H9 (cell line): ENCODE measurements around the gene NFKB1. TPM values are rescaled to one million over a fixed set of nuclear protein-coding genes. Genes with fewer than 3 reads are reported as not detected.
A peak's percentile ranks its signal among the peaks of the same experiment; 100 is the strongest.

Experiments
- DNase-seq: peaks from one replicate; pipeline ENCODE4 v3.0.0-alpha.2; 2017
- H2AFZ ChIP-seq: one replicate; pipeline ENCODE4 v1.6.1; 2013; ENCODE audit warnings: mild to moderate bottlenecking, low read length, control low read depth, moderate library complexity
- H2AK5ac ChIP-seq: 2 replicates; pipeline ENCODE4 v1.6.1; 2013; ENCODE audit warnings: low read length, control low read depth, mixed read lengths; ENCODE audit not compliant: insufficient read length
- H2BK120ac ChIP-seq: one replicate; pipeline ENCODE4 v1.6.1; 2013; ENCODE audit warnings: low read depth, mild to moderate bottlenecking, low read length, control low read depth, inconsistent platforms; ENCODE audit not compliant: poor library complexity, severe bottlenecking
- H2BK12ac ChIP-seq: 2 replicates; pipeline ENCODE4 v1.6.1; 2013; ENCODE audit warnings: low read length, control low read depth, mixed read lengths, low read depth; ENCODE audit not compliant: insufficient read length
- H2BK15ac ChIP-seq: 2 replicates; pipeline ENCODE4 v1.6.1; 2013; ENCODE audit warnings: low read depth, low read length, control low read depth
- H2BK20ac ChIP-seq: one replicate; pipeline ENCODE4 v1.6.1; 2013; ENCODE audit warnings: low read depth, mild to moderate bottlenecking, low read length, control low read depth, inconsistent platforms; ENCODE audit not compliant: poor library complexity, severe bottlenecking
- H2BK5ac ChIP-seq: 2 replicates; pipeline ENCODE4 v1.6.1; 2013; ENCODE audit warnings: low read length, control low read depth, mixed read lengths; ENCODE audit not compliant: insufficient read length
- H3K14ac ChIP-seq: 2 replicates; pipeline ENCODE4 v1.6.1; 2013; ENCODE audit warnings: low read length, control low read depth; ENCODE audit not compliant: insufficient read depth
- H3K18ac ChIP-seq: 2 replicates; pipeline ENCODE4 v1.6.1; 2013; ENCODE audit warnings: low read depth, mild to moderate bottlenecking, mixed read lengths, low read length, control low read depth; ENCODE audit not compliant: insufficient read length
- H3K23ac ChIP-seq: 2 replicates; pipeline ENCODE4 v1.6.1; 2013; ENCODE audit warnings: low read length, control low read depth, mixed read lengths, low read depth; ENCODE audit not compliant: insufficient read length
- H3K23me2 ChIP-seq: 2 replicates; pipeline ENCODE4 v1.6.1; 2013; ENCODE audit warnings: low read depth, mild to moderate bottlenecking, mixed read lengths, low read length, control low read depth; ENCODE audit not compliant: insufficient read length, poor library complexity, severe bottlenecking
- H3K27ac ChIP-seq: 2 replicates; pipeline ENCODE4 v1.5.1; 2013; ENCODE audit warnings: low read length, control low read depth, mixed read lengths, low read depth; ENCODE audit not compliant: insufficient read length
- H3K27me3 ChIP-seq: 2 replicates; pipeline ENCODE4 v1.6.1; 2013; ENCODE audit warnings: low read length, control low read depth, inconsistent platforms; ENCODE audit not compliant: insufficient read depth
- H3K4ac ChIP-seq: 2 replicates; pipeline ENCODE4 v1.6.1; 2013; ENCODE audit warnings: low read depth, mild to moderate bottlenecking, control low read depth, inconsistent platforms, low read length, moderate library complexity
- H3K4me1 ChIP-seq: 2 replicates; pipeline ENCODE4 v1.6.1; 2013; ENCODE audit warnings: low read length, control low read depth, inconsistent platforms; ENCODE audit not compliant: insufficient read depth
- H3K4me2 ChIP-seq: 2 replicates; pipeline ENCODE4 v1.6.1; 2013; ENCODE audit warnings: low read length, control low read depth, mixed read lengths; ENCODE audit not compliant: insufficient read length, insufficient read depth
- H3K56ac ChIP-seq: 2 replicates; pipeline ENCODE4 v1.6.1; 2013; ENCODE audit warnings: low read depth, mild to moderate bottlenecking, mixed read lengths, low read length, control low read depth; ENCODE audit not compliant: insufficient read length
- H3K79me1 ChIP-seq: 2 replicates; pipeline ENCODE4 v1.6.1; 2013; ENCODE audit warnings: low read depth, mild to moderate bottlenecking, moderate library complexity, low read length, control low read depth, inconsistent platforms; ENCODE audit not compliant: insufficient read depth, poor library complexity, severe bottlenecking
- H3K79me2 ChIP-seq: 2 replicates; pipeline ENCODE4 v1.6.1; 2013; ENCODE audit warnings: low read length, control low read depth, inconsistent platforms; ENCODE audit not compliant: insufficient read depth
- H3K9ac ChIP-seq: 2 replicates; pipeline ENCODE4 v1.6.1; 2013; ENCODE audit warnings: low read length, control low read depth, mixed read lengths; ENCODE audit not compliant: insufficient read length; ENCODE audit errors: extremely low read depth
- H3K9me3 ChIP-seq: one replicate; pipeline ENCODE4 v1.6.1; 2013; ENCODE audit warnings: low read depth, low read length, inconsistent platforms; ENCODE audit not compliant: control insufficient read depth
- H3T11ph ChIP-seq: one replicate; pipeline ENCODE4 v1.6.1; 2013; ENCODE audit warnings: mild to moderate bottlenecking, low read length, control low read depth, inconsistent platforms
- H4K20me1 ChIP-seq: one replicate; pipeline ENCODE4 v1.6.1; 2013; ENCODE audit not compliant: control insufficient read depth, insufficient read length, insufficient read depth
- H4K5ac ChIP-seq: 2 replicates; pipeline ENCODE4 v1.6.1; 2013; ENCODE audit warnings: low read depth, mild to moderate bottlenecking, mixed read lengths, low read length, control low read depth; ENCODE audit not compliant: insufficient read length
- H4K8ac ChIP-seq: replicated peaks from 2 replicates; pipeline ENCODE4 v1.6.1; 2013; ENCODE audit warnings: low read length, control low read depth, mixed read lengths, low read depth; ENCODE audit not compliant: insufficient read length
- H4K91ac ChIP-seq: 2 replicates; pipeline ENCODE4 v1.6.1; 2013; ENCODE audit warnings: low read depth, mild to moderate bottlenecking, moderate library complexity, mixed read lengths, low read length, control low read depth; ENCODE audit not compliant: insufficient read length
- H3K27ac Mint-ChIP-seq, 3 experiments: 2 replicates in 2 of 3; 3 replicates in 1 of 3; pipeline ENCODE4 v1.8.0; 2020 to 2021; ENCODE audit warnings: mixed read lengths in 3 of 3, mild to moderate bottlenecking in 1 of 3, moderate library complexity in 1 of 3
- H3K27me3 Mint-ChIP-seq: 2 replicates; pipeline ENCODE4 v1.8.0; 2021; ENCODE audit warnings: low read depth, mild to moderate bottlenecking, moderate library complexity, mixed read lengths
- H3K36me3 Mint-ChIP-seq, 3 experiments: 2 replicates in 2 of 3; 3 replicates in 1 of 3; pipeline ENCODE4 v1.8.0; 2020 to 2021; ENCODE audit warnings: low read depth in 3 of 3, mixed read lengths in 3 of 3; ENCODE audit not compliant: insufficient read depth in 1 of 3
- H3K4me1 Mint-ChIP-seq, 2 experiments: 2 replicates each; pipeline ENCODE4 v1.8.0; 2020; ENCODE audit warnings: mixed read lengths in 2 of 2
- H3K4me3 Mint-ChIP-seq, 2 experiments: 2 replicates in 1 of 2; 3 replicates in 1 of 2; pipeline ENCODE4 v1.8.0; 2020 to 2021; ENCODE audit warnings: mild to moderate bottlenecking in 2 of 2, mixed read lengths in 2 of 2, moderate library complexity in 1 of 2
- H3K9me3 Mint-ChIP-seq, 2 experiments: 2 replicates in 1 of 2; 3 replicates in 1 of 2; pipeline ENCODE4 v1.8.0; 2020; ENCODE audit warnings: mild to moderate bottlenecking in 2 of 2, mixed read lengths in 2 of 2, moderate library complexity in 1 of 2
- CTCF ChIP-seq: fragments of 200-600 bp; sonication (generic); conservative IDR thresholded peaks from 3 replicates; pipeline ENCODE4 v1.8.0; 2021; ENCODE audit warnings: antibody characterized with exemption, mild to moderate bottlenecking
- WGBS: extraction: QIAGEN DNeasy Blood & Tissue Kit; methylation state at CpG from one replicate; pipeline ENCODE4 v1.1.7; 2013; ENCODE audit warnings: missing lambda C conversion rate, low lambda C conversion rate, mixed read lengths; ENCODE audit not compliant: insufficient read length; ENCODE audit errors: extremely low coverage; 5-methylcytosine and 5-hydroxymethylcytosine counted together
- total RNA-seq: library from RNA; stranded (reverse); gene quantifications from 2 replicates; pipeline ENCODE4 v1.2.1, GENCODE V29; 2021

The NFKB1 gene
- total RNA-seq, 1 experiment from 2014 or later, result 5.7 TPM

DNA sequence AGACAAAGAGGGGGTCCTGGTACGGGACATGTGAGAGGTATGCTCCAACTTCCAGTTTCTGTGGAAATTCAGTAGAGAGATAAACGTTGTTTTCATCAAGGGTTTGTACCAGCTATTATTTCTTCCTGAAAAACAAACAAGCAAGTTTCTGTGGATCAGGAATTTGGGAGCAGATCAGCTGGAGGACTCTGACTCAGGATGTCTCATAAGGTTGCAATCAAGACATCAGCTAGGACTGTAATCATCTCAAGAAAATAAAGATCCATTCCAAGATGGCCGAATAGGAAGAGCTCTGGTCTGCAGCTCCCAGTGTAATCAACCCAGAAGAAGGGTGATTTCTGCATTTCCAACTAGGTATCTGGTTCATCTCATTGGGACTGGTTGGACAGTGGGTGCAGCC, 23.5 kb upstream of the NFKB1 start:
- H3K27ac Mint-ChIP-seq, result no peak overlapping the region; a peak in 1 of 7 replicates
- H4K5ac ChIP-seq, result peak overlapping the region; percentile 60
- H3K36me3 Mint-ChIP-seq, result peaks cover 0 to 17% (median 2%) of the 10 kb centered on the region in 3 experiments; a peak in 4 of 7 replicates
- no peak overlapping the region for H3K27ac ChIP-seq
- H3K4me1 Mint-ChIP-seq, result peaks cover 12 to 17% of the 10 kb centered on the region in 2 experiments
- no peak overlapping the region for H3K14ac ChIP-seq
- H2AFZ ChIP-seq, result no peak overlapping the region
- H4K91ac ChIP-seq, result no peak overlapping the region
- no peak for DNase-seq
- H4K20me1 ChIP-seq, result no peaks in the 10 kb centered on the region
- no peak overlapping the region for H3K4me3 Mint-ChIP-seq
- no peak overlapping the region for H2BK20ac ChIP-seq
- no peaks in the 10 kb centered on the region for H3K23me2 ChIP-seq
- TF ChIP-seq CTCF, result no peak
- H3T11ph ChIP-seq, result no peak overlapping the region
- no peaks in the 10 kb centered on the region for H3K9me3 ChIP-seq
- H3K9ac ChIP-seq, result no peak overlapping the region
- H2BK120ac ChIP-seq, result no peak overlapping the region
- H2BK15ac ChIP-seq, result no peak overlapping the region
- H4K8ac ChIP-seq, result no peak overlapping the region
- no peak overlapping the region for H3K56ac ChIP-seq
- no peak overlapping the region for H3K4me2 ChIP-seq
- no peak overlapping the region for H2AK5ac ChIP-seq
- no peak overlapping the region for H3K23ac ChIP-seq
- no CpG with 5 or more reads among the region's 3 CpGs for WGBS
- H3K79me1 ChIP-seq, result no peaks in the 10 kb centered on the region
- H3K4ac ChIP-seq, result no peak overlapping the region
- H3K27me3 ChIP-seq, result no peaks in the 10 kb centered on the region
- no peak overlapping the region for H2BK12ac ChIP-seq
- H3K9me3 Mint-ChIP-seq, result peaks cover 16 to 31% of the 10 kb centered on the region in 2 experiments; a peak in 4 of 5 replicates
- no peak overlapping the region for H2BK5ac ChIP-seq
- H3K79me2 ChIP-seq, result no peaks in the 10 kb centered on the region
- no peaks in the 10 kb centered on the region for H3K27me3 Mint-ChIP-seq
- H3K18ac ChIP-seq, result no peak overlapping the region
- H3K4me1 ChIP-seq, result no peaks in the 10 kb centered on the region
